GM23338 (cell line): ENCODE results near the gene THBS2.

Experiments used
- CREB1 ChIP-seq: fragments of 250-450 bp; sonication (Bioruptor Pico); IDR thresholded peaks from 2 replicates; pipeline ENCODE4 v1.5.0; 2020; ENCODE audit warnings: low read depth, mild to moderate bottlenecking, moderate library complexity
- EZH2 ChIP-seq: fragments of 200-600 bp; sonication (generic); IDR thresholded peaks from one replicate; pipeline ENCODE4 v1.8.0; 2017; ENCODE audit warnings: antibody characterized with exemption, mild to moderate bottlenecking, low read depth; ENCODE audit not compliant: unreplicated experiment
- EZH2phosphoT487 ChIP-seq: fragments of 200-600 bp; sonication (generic); IDR thresholded peaks from one replicate; pipeline ENCODE4 v1.8.1; 2018; ENCODE audit warnings: antibody characterized with exemption; ENCODE audit not compliant: unreplicated experiment
- JUNB ChIP-seq: IDR thresholded peaks from one replicate; pipeline ENCODE4 v1.6.1; 2016; ENCODE audit warnings: antibody characterized with exemption; ENCODE audit not compliant: unreplicated experiment
- POLR2AphosphoS5 ChIP-seq: IDR thresholded peaks from 2 replicates; pipeline ENCODE4 v1.6.1; 2016; ENCODE audit warnings: antibody characterized with exemption, low read depth
- STAT1 ChIP-seq: IDR thresholded peaks from one replicate; pipeline ENCODE4 v1.6.1; 2016; ENCODE audit warnings: antibody characterized with exemption; ENCODE audit not compliant: unreplicated experiment
- TF ChIP-seq, protein P1 (sequence below), 2 experiments: fragments of 200-600 bp in 1 of 2; sonication (generic) in 1 of 2; conservative IDR thresholded peaks; 2 replicates each; pipeline versions ENCODE4 v1.5.1 to v1.6.1; 2016 to 2017; ENCODE audit warnings: antibody characterized with exemption in 2 of 2, low read depth in 2 of 2, mild to moderate bottlenecking in 2 of 2, moderate library complexity in 1 of 2
- TF ChIP-seq, protein P2 (sequence below): IDR thresholded peaks from one replicate; pipeline ENCODE4 v1.6.1; 2018; ENCODE audit warnings: antibody characterized with exemption; ENCODE audit not compliant: unreplicated experiment
- TF ChIP-seq, protein P3 (sequence below): IDR thresholded peaks from 2 replicates; pipeline ENCODE4 v1.6.1; 2016; ENCODE audit warnings: antibody characterized with exemption

DNA sequence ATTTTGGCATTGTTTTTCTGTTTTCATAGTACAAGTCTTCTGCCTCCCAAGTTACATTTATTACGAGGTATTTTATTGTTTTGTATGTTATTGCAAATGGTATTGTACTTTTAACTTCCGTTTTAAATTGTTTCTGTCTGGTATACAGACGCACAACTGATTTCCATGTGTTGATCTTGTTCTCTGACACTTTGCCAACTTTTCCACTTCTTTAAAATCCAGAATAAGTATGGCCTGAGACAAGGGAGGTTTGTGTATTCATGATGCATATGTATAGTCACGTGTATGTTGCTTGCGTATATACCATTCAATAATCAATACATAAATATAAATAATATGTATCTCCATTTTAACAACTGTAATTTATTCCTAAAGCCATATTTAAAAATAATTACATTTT is 41.2 kb downstream of the THBS2 start:
- TF ChIP-seq, protein P1, sequence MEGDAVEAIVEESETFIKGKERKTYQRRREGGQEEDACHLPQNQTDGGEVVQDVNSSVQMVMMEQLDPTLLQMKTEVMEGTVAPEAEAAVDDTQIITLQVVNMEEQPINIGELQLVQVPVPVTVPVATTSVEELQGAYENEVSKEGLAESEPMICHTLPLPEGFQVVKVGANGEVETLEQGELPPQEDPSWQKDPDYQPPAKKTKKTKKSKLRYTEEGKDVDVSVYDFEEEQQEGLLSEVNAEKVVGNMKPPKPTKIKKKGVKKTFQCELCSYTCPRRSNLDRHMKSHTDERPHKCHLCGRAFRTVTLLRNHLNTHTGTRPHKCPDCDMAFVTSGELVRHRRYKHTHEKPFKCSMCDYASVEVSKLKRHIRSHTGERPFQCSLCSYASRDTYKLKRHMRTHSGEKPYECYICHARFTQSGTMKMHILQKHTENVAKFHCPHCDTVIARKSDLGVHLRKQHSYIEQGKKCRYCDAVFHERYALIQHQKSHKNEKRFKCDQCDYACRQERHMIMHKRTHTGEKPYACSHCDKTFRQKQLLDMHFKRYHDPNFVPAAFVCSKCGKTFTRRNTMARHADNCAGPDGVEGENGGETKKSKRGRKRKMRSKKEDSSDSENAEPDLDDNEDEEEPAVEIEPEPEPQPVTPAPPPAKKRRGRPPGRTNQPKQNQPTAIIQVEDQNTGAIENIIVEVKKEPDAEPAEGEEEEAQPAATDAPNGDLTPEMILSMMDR (conservative IDR thresholded peaks at IDR 0.05; ENCODE audit: low read depth in 2 of 2): no peak
- no peak for TF ChIP-seq EZH2
- TF ChIP-seq EZH2phosphoT487: no peak
- TF ChIP-seq, protein P2, sequence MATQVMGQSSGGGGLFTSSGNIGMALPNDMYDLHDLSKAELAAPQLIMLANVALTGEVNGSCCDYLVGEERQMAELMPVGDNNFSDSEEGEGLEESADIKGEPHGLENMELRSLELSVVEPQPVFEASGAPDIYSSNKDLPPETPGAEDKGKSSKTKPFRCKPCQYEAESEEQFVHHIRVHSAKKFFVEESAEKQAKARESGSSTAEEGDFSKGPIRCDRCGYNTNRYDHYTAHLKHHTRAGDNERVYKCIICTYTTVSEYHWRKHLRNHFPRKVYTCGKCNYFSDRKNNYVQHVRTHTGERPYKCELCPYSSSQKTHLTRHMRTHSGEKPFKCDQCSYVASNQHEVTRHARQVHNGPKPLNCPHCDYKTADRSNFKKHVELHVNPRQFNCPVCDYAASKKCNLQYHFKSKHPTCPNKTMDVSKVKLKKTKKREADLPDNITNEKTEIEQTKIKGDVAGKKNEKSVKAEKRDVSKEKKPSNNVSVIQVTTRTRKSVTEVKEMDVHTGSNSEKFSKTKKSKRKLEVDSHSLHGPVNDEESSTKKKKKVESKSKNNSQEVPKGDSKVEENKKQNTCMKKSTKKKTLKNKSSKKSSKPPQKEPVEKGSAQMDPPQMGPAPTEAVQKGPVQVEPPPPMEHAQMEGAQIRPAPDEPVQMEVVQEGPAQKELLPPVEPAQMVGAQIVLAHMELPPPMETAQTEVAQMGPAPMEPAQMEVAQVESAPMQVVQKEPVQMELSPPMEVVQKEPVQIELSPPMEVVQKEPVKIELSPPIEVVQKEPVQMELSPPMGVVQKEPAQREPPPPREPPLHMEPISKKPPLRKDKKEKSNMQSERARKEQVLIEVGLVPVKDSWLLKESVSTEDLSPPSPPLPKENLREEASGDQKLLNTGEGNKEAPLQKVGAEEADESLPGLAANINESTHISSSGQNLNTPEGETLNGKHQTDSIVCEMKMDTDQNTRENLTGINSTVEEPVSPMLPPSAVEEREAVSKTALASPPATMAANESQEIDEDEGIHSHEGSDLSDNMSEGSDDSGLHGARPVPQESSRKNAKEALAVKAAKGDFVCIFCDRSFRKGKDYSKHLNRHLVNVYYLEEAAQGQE: no peak
- TF ChIP-seq STAT1: no peak
- no peak for TF ChIP-seq JUNB
- TF ChIP-seq, protein P3, sequence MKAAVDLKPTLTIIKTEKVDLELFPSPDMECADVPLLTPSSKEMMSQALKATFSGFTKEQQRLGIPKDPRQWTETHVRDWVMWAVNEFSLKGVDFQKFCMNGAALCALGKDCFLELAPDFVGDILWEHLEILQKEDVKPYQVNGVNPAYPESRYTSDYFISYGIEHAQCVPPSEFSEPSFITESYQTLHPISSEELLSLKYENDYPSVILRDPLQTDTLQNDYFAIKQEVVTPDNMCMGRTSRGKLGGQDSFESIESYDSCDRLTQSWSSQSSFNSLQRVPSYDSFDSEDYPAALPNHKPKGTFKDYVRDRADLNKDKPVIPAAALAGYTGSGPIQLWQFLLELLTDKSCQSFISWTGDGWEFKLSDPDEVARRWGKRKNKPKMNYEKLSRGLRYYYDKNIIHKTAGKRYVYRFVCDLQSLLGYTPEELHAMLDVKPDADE: no peak
- TF ChIP-seq POLR2AphosphoS5: no peak
- no peak for TF ChIP-seq CREB1 (CRISPR knock-in tag)
